Endothelial cell of umbilical vein (primary cell): ENCODE results near the gene IGFBP1. TPM values are rescaled to one million over a fixed set of nuclear protein-coding genes. Genes with fewer than 3 reads are reported as not detected.

Experiments used
- BruUV-seq: library from RNA; stranded (reverse); fragments of 400-500 nt; replicated peaks from 2 replicates; lab custom pipeline; 2021; lab: Mats Ljungman, UMichigan
- CTCF ChIA-PET: fragments of 300-600, 350-600 bp; sonication (Branson Sonifier 250); formaldehyde crosslinking; loops from one replicate; lab custom pipeline; 2021; ENCODE audit warnings: antibody characterized with exemption, inconsistent platforms; lab: Charles Lee
- POLR2A ChIA-PET: fragments of 300-600, 350-600 bp; sonication (Branson Sonifier 250); formaldehyde crosslinking; loops from one replicate; lab custom pipeline; 2021; ENCODE audit warnings: antibody characterized with exemption, inconsistent platforms; lab: Charles Lee
- DNase-seq: peaks from one replicate; pipeline ENCODE4 v3.0.0-alpha.2; 2011; ENCODE audit warnings: low read depth, low spot score
- FAIRE-seq: peaks from 2 replicates; lab custom pipeline; 2011; peaks lifted over from hg19 to GRCh38; lab: Jason Lieb, UNC
- H2AFZ ChIP-seq: 2 replicates; pipeline ENCODE4 v1.6.0; 2012; ENCODE audit warnings: low read depth, low read length, control low read depth, inconsistent platforms
- H3K27ac ChIP-seq: 2 replicates; pipeline ENCODE4 v1.5.1; 2011; ENCODE audit warnings: low read depth, mild to moderate bottlenecking, control low read depth, low read length, moderate library complexity; ENCODE audit not compliant: insufficient read depth
- H3K27me3 ChIP-seq, 2 experiments: 2 replicates each; pipeline versions ENCODE4 v1.6.0 to v1.6.1; 2011; ENCODE audit warnings: low read length in 2 of 2, mixed read lengths in 1 of 2; ENCODE audit not compliant: control insufficient read depth in 2 of 2, insufficient read depth in 2 of 2
- H3K36me3 ChIP-seq, 2 experiments: 2 replicates in 1 of 2; 3 replicates in 1 of 2; pipeline ENCODE4 v1.5.1; 2011; ENCODE audit warnings: low read length in 2 of 2, mild to moderate bottlenecking in 1 of 2, moderate library complexity in 1 of 2; ENCODE audit not compliant: control insufficient read depth in 2 of 2, insufficient read depth in 2 of 2; ENCODE audit errors: extremely low read depth in 1 of 2
- H3K4me1 ChIP-seq: 3 replicates; pipeline ENCODE4 v1.5.1; 2011; ENCODE audit warnings: mild to moderate bottlenecking, low read length; ENCODE audit not compliant: control insufficient read depth, insufficient read depth; ENCODE audit errors: extremely low read depth
- H3K4me2 ChIP-seq: 2 replicates; pipeline ENCODE4 v1.6.1; 2011; ENCODE audit warnings: low read length, control low read depth, mixed read lengths; ENCODE audit not compliant: insufficient read depth
- H3K4me3 ChIP-seq, 3 experiments: fragments of 200-600 bp in 1 of 3; sonication (generic), shearing (Covaris generic) in 1 of 3; replicated peaks in 1 of 3; 2 replicates each; pipeline ENCODE4 v1.5.1; 2011 to 2016; ENCODE audit warnings: control low read depth in 3 of 3, low read length in 3 of 3, mild to moderate bottlenecking in 2 of 3, inconsistent platforms in 1 of 3, low read depth in 1 of 3, moderate library complexity in 1 of 3; ENCODE audit not compliant: insufficient read depth in 1 of 3
- H3K79me2 ChIP-seq: 2 replicates; pipeline ENCODE4 v1.6.0; 2012; ENCODE audit warnings: low read length, inconsistent platforms; ENCODE audit not compliant: control insufficient read depth, insufficient read depth
- H3K9ac ChIP-seq: replicated peaks from 2 replicates; pipeline ENCODE3; 2011; ENCODE audit warnings: low read length, control low read depth; ENCODE audit not compliant: insufficient read depth; ENCODE audit errors: extremely low read depth
- H3K9me1 ChIP-seq: replicated peaks from 3 replicates; pipeline ENCODE4 v1.6.0; 2011; ENCODE audit warnings: mild to moderate bottlenecking, low read length; ENCODE audit not compliant: control insufficient read depth, insufficient read depth; ENCODE audit errors: extremely low read depth
- H3K9me3 ChIP-seq: replicated peaks from 2 replicates; pipeline ENCODE4 v1.5.1; 2012; ENCODE audit warnings: low read length, inconsistent platforms; ENCODE audit not compliant: control insufficient read depth, insufficient read depth
- H4K20me1 ChIP-seq: replicated peaks from 2 replicates; pipeline ENCODE3; 2011; ENCODE audit warnings: mild to moderate bottlenecking, low read length; ENCODE audit not compliant: control insufficient read depth, insufficient read depth; ENCODE audit errors: extremely low read depth
- EZH2 ChIP-seq: IDR thresholded peaks from 2 replicates; pipeline ENCODE4 v1.6.1; 2012; ENCODE audit warnings: borderline replicate concordance, low read depth, mild to moderate bottlenecking, moderate library complexity, low read length, inconsistent platforms; ENCODE audit not compliant: severe bottlenecking
- FOS ChIP-seq: IDR thresholded peaks from 2 replicates; pipeline ENCODE4 v1.6.1; 2011; ENCODE audit warnings: mild to moderate bottlenecking, low read length, moderate library complexity, borderline replicate concordance; ENCODE audit not compliant: insufficient read depth
- GATA2 ChIP-seq: IDR thresholded peaks from 2 replicates; pipeline ENCODE4 v1.7.0; 2011; ENCODE audit warnings: low read depth, mild to moderate bottlenecking, moderate library complexity, mixed read lengths, low read length; ENCODE audit not compliant: insufficient read length, insufficient read depth
- JUN ChIP-seq: IDR thresholded peaks from 2 replicates; pipeline ENCODE4 v1.6.1; 2011; ENCODE audit warnings: borderline replicate concordance, low read depth; ENCODE audit not compliant: insufficient read length, insufficient read depth
- MAX ChIP-seq: IDR thresholded peaks from 2 replicates; pipeline ENCODE4 v1.6.1; 2011; ENCODE audit not compliant: insufficient read depth, insufficient read length
- MYC ChIP-seq: IDR thresholded peaks from one replicate; pipeline ENCODE4 v1.6.1; 2011; ENCODE audit warnings: mild to moderate bottlenecking, low read depth, low read length
- POLR2A ChIP-seq: IDR thresholded peaks from 2 replicates; pipeline ENCODE4 v1.6.1; 2012; ENCODE audit warnings: low read depth, mild to moderate bottlenecking, control low read depth, low read length
- POLR2AphosphoS5 ChIP-seq: IDR thresholded peaks from 2 replicates; pipeline ENCODE4 v1.6.1; 2012; ENCODE audit warnings: low read depth, mild to moderate bottlenecking, control low read depth, low read length, moderate library complexity; ENCODE audit not compliant: insufficient read depth
- dilution Hi-C: fragments of 300-500 bp; cut with MboI; formaldehyde crosslinking; loops from one replicate; pipeline ENCODE4 v1.15.0; 2019; ENCODE audit warnings: low sequenced_read_pairs; ENCODE audit not compliant: extremely low pct_ligation_motif_present
- intact Hi-C: fragments of 100-400 bp; cut with micrococcal nuclease; formaldehyde crosslinking; loops from one replicate; pipeline ENCODE4 v1.10.0; 2022
- polyA plus RNA-seq, 4 experiments: library from polyadenylated mRNA; depleted of rRNA in 3 of 4; stranded (reverse) in 3 of 4; unstranded in 1 of 4; fragments of >200 nt; gene quantifications; 2 replicates each; pipeline versions ENCODE4 v1.2.1 to v1.2.3, GENCODE V29; 2011 to 2012; ENCODE audit warnings: missing spikeins in 1 of 4
- total RNA-seq: library from RNA; stranded (reverse); gene quantifications from 2 replicates; pipeline ENCODE4 v1.2.3, GENCODE V29; 2021
- TF ChIP-seq, protein P1 (sequence below), 2 donors: IDR thresholded peaks; 1 replicate in 1 of 2; 2 replicates in 1 of 2; pipeline ENCODE4 v1.5.1; 2011; ENCODE audit warnings: low read length in 2 of 2, mild to moderate bottlenecking in 2 of 2, moderate library complexity in 2 of 2, control low read depth in 1 of 2, inconsistent platforms in 1 of 2, low read depth in 1 of 2; ENCODE audit not compliant: insufficient read depth in 1 of 2; ENCODE audit errors: extremely low read depth in 1 of 2

Gene IGFBP1
- total and polyA plus RNA-seq, 2 donors (not counting 3 experiments of a cell fraction or from before 2014, with no cell fraction given), result 0.57 to 4.0 TPM

DNA sequence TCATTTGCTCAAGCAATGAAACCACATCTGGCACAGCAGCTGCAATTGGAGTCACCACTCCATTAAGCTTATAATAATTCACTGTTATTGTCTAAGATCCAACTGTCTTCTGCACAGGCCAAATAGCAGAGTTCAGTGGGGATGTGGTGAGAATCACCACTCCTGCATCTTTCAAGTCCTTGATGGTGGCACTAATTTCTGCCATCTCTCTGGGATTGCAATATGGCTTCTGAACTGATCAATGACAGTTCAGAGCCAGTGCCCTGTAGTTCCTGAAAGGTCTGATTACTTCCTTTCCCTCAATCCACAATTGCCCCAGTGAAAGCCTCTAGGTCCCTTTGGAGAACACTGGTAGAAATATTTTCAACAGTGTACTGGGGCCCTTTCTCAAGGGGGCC, 6.4 kb downstream of the IGFBP1 start:
- Histone ChIP-seq H3K27ac (no peak overlapping the region), H3K4me3 (no peak overlapping the region), H4K20me1 (no peaks in the 10 kb centered on the region), H3K9me3 (no peaks in the 10 kb centered on the region), H3K9ac (no peak overlapping the region), H3K27me3 (peaks cover 2 to 6% of the 10 kb centered on the region in 2 experiments), H3K79me2 (no peaks in the 10 kb centered on the region), H3K9me1 (no peaks in the 10 kb centered on the region), H2AFZ (no peak overlapping the region), H3K36me3 (no peaks in the 10 kb centered on the region), H3K4me2 (no peak overlapping the region), H3K4me1 (peaks cover 14% of the 10 kb centered on the region)
- BruUV-seq, result no TSS peak
- TF ChIP-seq POLR2AphosphoS5 (no peak), JUN (no peak), MYC (no peak), POLR2A (no peak), MAX (no peak), EZH2 (no peak), FOS (no peak), GATA2 (no peak)
- TF ChIP-seq, protein P1, sequence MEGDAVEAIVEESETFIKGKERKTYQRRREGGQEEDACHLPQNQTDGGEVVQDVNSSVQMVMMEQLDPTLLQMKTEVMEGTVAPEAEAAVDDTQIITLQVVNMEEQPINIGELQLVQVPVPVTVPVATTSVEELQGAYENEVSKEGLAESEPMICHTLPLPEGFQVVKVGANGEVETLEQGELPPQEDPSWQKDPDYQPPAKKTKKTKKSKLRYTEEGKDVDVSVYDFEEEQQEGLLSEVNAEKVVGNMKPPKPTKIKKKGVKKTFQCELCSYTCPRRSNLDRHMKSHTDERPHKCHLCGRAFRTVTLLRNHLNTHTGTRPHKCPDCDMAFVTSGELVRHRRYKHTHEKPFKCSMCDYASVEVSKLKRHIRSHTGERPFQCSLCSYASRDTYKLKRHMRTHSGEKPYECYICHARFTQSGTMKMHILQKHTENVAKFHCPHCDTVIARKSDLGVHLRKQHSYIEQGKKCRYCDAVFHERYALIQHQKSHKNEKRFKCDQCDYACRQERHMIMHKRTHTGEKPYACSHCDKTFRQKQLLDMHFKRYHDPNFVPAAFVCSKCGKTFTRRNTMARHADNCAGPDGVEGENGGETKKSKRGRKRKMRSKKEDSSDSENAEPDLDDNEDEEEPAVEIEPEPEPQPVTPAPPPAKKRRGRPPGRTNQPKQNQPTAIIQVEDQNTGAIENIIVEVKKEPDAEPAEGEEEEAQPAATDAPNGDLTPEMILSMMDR (IDR thresholded peaks at IDR 0.05; ENCODE audit: extremely low read depth in 1 of 2, insufficient read depth in 1 of 2, low read depth in 1 of 2, low read length in 2 of 2), result no peak
- dilution Hi-C loops, result no loop called here
- ChIA-PET CTCF (interaction anchor here (1.2 kb wide), 1 partner anchor 1360 kb away, joined by 3 read pairs; no protein-coding TSS in a partner anchor), POLR2A (no interaction called here)
- intact Hi-C loops, result loop anchor here (5.0 kb wide), 1 partner anchor 1358 kb away; no protein-coding TSS in a partner anchor
- DNase-seq (no peak), FAIRE-seq (no peak)
